ENCODE results near the gene THSD7B. TPM values are rescaled to one million over a fixed set of nuclear protein-coding genes. Genes with fewer than 3 reads are reported as not detected.

The THSD7B gene
- total and polyA plus RNA-seq, 10 donors = 0.02 to 0.17 (median 0.09) TPM; not detected in 7

DNA sequence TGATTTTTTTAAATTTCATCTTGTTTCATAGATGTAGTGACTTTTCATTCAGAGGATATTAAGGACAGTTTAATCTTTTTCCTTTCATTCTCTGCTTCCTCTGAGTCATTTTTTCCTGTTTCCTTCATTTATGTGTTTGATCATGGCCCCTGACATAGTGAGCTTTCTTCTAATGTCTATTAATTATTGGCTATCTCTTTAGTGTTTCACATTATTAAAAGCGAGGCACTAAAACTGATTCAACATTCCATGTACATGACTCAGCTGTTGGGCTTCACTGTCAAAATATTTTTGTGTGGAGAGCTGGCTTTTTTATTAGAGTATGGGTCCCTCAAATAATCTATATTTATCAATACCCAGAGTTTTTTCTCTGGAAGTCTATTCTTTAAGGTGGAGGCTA, 125.8 kb downstream of the THSD7B start:
- Histone ChIP-seq H3K4me1 (no peaks in the 10 kb centered on the region), H3K4me3 (no peak overlapping the region), H3K36me3 (no peaks in the 10 kb centered on the region), H3K27ac (no peak overlapping the region), H3K27me3 (replicated peaks in 1 of 7) (no peaks in the 10 kb centered on the region), H3K9me3 (no peaks in the 10 kb centered on the region)
- intact Hi-C loops (cut with DNase I; ENCODE audit: low total_unique reads) = no loop called here
- WGBS, 5 donors = 66 to 96% (median 78%) methylated on average over 1 of the region's 1 CpG
- TF ChIP-seq POLR2AphosphoS5 (IDR thresholded peaks at IDR 0.05) = no peak
- TF ChIP-seq, protein P1, sequence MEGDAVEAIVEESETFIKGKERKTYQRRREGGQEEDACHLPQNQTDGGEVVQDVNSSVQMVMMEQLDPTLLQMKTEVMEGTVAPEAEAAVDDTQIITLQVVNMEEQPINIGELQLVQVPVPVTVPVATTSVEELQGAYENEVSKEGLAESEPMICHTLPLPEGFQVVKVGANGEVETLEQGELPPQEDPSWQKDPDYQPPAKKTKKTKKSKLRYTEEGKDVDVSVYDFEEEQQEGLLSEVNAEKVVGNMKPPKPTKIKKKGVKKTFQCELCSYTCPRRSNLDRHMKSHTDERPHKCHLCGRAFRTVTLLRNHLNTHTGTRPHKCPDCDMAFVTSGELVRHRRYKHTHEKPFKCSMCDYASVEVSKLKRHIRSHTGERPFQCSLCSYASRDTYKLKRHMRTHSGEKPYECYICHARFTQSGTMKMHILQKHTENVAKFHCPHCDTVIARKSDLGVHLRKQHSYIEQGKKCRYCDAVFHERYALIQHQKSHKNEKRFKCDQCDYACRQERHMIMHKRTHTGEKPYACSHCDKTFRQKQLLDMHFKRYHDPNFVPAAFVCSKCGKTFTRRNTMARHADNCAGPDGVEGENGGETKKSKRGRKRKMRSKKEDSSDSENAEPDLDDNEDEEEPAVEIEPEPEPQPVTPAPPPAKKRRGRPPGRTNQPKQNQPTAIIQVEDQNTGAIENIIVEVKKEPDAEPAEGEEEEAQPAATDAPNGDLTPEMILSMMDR (IDR thresholded peaks at IDR 0.05 in 8 of 11, conservative IDR thresholded peaks at IDR 0.05 in 3 of 11) = no peak
- TF ChIP-seq POLR2A (IDR thresholded peaks at IDR 0.05) = no peak
- DNase-seq = no peak

DNA sequence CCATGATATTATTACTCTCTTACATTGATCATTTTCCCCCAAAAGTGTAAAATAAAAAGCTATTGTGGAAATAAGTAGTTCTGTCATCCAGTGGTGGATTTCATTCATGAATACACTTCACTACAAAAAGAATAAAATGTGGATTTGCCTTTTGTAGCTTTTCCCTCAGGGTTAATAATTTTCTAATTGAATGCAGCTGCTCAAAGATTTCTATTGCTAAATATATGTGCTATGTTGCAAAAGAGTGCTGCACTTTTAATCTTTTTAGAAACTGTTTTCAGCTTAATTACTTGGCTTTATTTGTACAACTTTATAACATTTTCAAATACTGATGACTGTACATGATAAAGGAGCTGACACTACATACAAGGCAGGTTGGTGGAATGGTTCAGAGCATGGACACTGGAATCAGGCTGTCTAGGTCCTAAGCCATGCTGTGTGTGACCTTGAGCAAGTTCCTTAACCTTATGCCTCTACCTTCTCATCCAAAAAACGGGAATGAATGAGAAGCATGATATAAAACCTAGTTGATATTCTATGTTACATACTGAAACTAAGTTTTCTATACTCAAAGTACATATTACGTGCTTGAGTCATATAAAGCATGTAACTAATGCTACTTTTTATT, 128.8 kb downstream of the THSD7B start:
- H3K4me3 ChIP-seq = no peak overlapping the region
- peaks cover 0 to 11% (median 0%) of the 10 kb centered on the region in 8 donors for H3K9me3 ChIP-seq
- no peaks in the 10 kb centered on the region for H3K36me3 ChIP-seq
- no peak overlapping the region for H3K27ac ChIP-seq
- H3K27me3 ChIP-seq (replicated peaks in 1 of 7) = no peaks in the 10 kb centered on the region
- no peak for DNase-seq
- no peaks in the 10 kb centered on the region for H3K4me1 ChIP-seq
- TF ChIP-seq POLR2A (IDR thresholded peaks at IDR 0.05) = no peak
- no peak for TF ChIP-seq POLR2AphosphoS5 (IDR thresholded peaks at IDR 0.05)
- TF ChIP-seq, protein P1 (IDR thresholded peaks at IDR 0.05 in 8 of 11, conservative IDR thresholded peaks at IDR 0.05 in 3 of 11) = no peak
- intact Hi-C loops (cut with DNase I; ENCODE audit: low total_unique reads) = no loop called here
- 70 to 89% (median 74%) methylated on average over 2 of the region's 2 CpGs for WGBS, 5 donors

DNA sequence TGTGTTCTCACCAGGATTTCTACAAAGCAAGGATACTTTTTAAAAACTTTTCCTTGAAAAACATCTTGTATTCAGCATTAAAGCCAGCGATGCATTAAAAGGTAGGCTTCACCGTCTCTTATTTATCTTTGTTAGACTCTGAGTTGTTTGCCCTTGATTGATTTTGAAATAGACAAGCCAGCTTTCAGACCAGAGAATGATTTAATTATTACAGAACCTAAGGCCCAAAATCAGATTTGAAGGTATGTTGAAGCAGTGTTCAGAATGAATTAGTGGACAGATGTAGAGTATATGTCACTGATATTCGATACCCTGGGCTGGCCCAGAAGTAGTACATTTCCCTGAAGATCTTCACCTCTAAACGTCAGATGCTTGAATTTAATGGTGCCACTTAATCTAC, 136.4 kb downstream of the THSD7B start:
- H3K9me3 ChIP-seq = peaks cover 0 to 11% (median 0%) of the 10 kb centered on the region in 8 donors
- intact Hi-C loops (cut with DNase I; ENCODE audit: low total_unique reads) = no loop called here
- H3K4me3 ChIP-seq = no peak overlapping the region
- no peaks in the 10 kb centered on the region for H3K4me1 ChIP-seq
- H3K36me3 ChIP-seq = no peaks in the 10 kb centered on the region
- H3K27ac ChIP-seq = no peak overlapping the region
- no peaks in the 10 kb centered on the region for H3K27me3 ChIP-seq (replicated peaks in 1 of 7)
- TF ChIP-seq POLR2AphosphoS5 (IDR thresholded peaks at IDR 0.05) (no peak), POLR2A (IDR thresholded peaks at IDR 0.05) (no peak)
- TF ChIP-seq, protein P1 (IDR thresholded peaks at IDR 0.05 in 8 of 11, conservative IDR thresholded peaks at IDR 0.05 in 3 of 11) = no peak
- 79 to 90% (median 86%) methylated on average over 4 of the region's 4 CpGs for WGBS, 5 donors
- no peak for DNase-seq

DNA sequence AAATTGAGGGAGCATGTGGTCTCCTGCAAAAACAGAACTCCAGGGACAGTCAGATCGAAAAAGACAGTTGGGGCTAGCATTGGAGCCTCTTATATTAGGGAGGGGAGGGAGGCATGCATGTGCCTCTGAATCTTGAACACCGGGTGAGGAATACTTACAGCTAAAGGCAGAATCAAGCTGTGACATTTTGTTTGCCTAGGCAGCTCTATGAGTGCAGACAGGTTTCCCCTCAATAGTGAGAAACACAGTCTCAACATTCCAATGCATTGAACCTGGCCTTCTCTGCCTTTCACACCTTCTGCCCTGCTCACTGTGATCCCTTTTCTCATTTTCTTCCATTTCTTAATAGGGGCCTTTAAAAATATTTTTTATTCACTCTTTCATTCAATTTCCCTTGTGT, 140.4 kb downstream of the THSD7B start:
- H3K4me1 ChIP-seq = no peaks in the 10 kb centered on the region
- intact Hi-C loops (cut with DNase I; ENCODE audit: low total_unique reads) = no loop called here
- TF ChIP-seq POLR2A (IDR thresholded peaks at IDR 0.05) (no peak), POLR2AphosphoS5 (IDR thresholded peaks at IDR 0.05) (no peak)
- TF ChIP-seq, protein P1 (IDR thresholded peaks at IDR 0.05 in 8 of 11, conservative IDR thresholded peaks at IDR 0.05 in 3 of 11) = no peak
- H3K27me3 ChIP-seq (replicated peaks in 1 of 7) = no peaks in the 10 kb centered on the region
- H3K4me3 ChIP-seq = no peak overlapping the region
- no peak for DNase-seq
- WGBS, 5 donors = 56 to 71% (median 64%) methylated on average over 2 of the region's 2 CpGs
- H3K9me3 ChIP-seq = no peaks in the 10 kb centered on the region
- H3K36me3 ChIP-seq = no peaks in the 10 kb centered on the region
- H3K27ac ChIP-seq = no peak overlapping the region

Data from spleen (tissue), 11 donors.